ENCODE data around the gene MBD3L2B.
"Not testable (repeated sequence)": the region's sequence is repeated elsewhere in the genome, so short reads cannot be mapped to it uniquely, and the experiment has no call there.

GRCh38 chr19:7041563-7041962 lies 20.3 kb upstream of the MBD3L2B start:
- not testable (repeated sequence) for TF ChIP-seq CTCF (tag by site-specific recombination; IDR thresholded peaks at IDR 0.05); ZNF660 (tag by site-specific recombination; IDR thresholded peaks at IDR 0.05); BCL11B (tag by site-specific recombination; IDR thresholded peaks at IDR 0.05; ENCODE audit: low read depth); PATZ1 (tag by site-specific recombination; IDR thresholded peaks at IDR 0.05); ZBTB6 (tag by site-specific recombination; IDR thresholded peaks at IDR 0.05); PBX3 (CRISPR knock-in tag; IDR thresholded peaks at IDR 0.05)

Measured in HEK293 (cell line).